ENCODE results near the gene PPY.

Gene PPY

GRCh38 chr17:43916385-43916784, 25.9 kb downstream of the PPY start:
- peak; percentile 8 for DNase-seq
- Histone ChIP-seq H3F3A (ENCODE audit: insufficient read depth, low read length) (peaks cover 2% of the 10 kb centered on the region; the same call in 1 of the 2 replicates), H3K79me2 (ENCODE audit: low read length) (no peaks in the 10 kb centered on the region), H3K36me3 (replicated peaks; ENCODE audit: insufficient read depth, low read length) (no peaks in the 10 kb centered on the region), H4K20me1 (ENCODE audit: insufficient read depth, low read length) (no peaks in the 10 kb centered on the region), H3K4me3 (ENCODE audit: low read length) (peak overlapping the region; percentile 65), H3K27me3 (replicated peaks; ENCODE audit: insufficient read depth, low read length) (no peaks in the 10 kb centered on the region), H3K9ac (ENCODE audit: low read length) (peak overlapping the region; percentile 43; the same call in 1 of the 2 replicates), H3K4me2 (ENCODE audit: low read depth, low read length) (peak overlapping the region; percentile 56), H3K4me1 (ENCODE audit: low read length) (no peaks in the 10 kb centered on the region), H2AFZ (ENCODE audit: low read length) (peak overlapping the region; percentile 37), H3K9me2 (replicated peaks; ENCODE audit: insufficient read depth, low read length) (no peaks in the 10 kb centered on the region), H3K9me3 (replicated peaks; ENCODE audit: insufficient read depth, low read length) (no peaks in the 10 kb centered on the region), H3K27ac (ENCODE audit: low read length) (peak overlapping the region; percentile 49; the same call in 1 of the 2 replicates)
- TF ChIP-seq CTCF (IDR thresholded peaks at IDR 0.05; ENCODE audit: low read length) (peak; percentile 25), EZH2phosphoT487 (IDR thresholded peaks at IDR 0.05; ENCODE audit: low read length) (no peak)

GRCh38 chr17:43915559-43915958, 26.7 kb downstream of the PPY start:
- Histone ChIP-seq H4K20me1 (ENCODE audit: insufficient read depth, low read length) (no peaks in the 10 kb centered on the region), H3K9me2 (replicated peaks; ENCODE audit: insufficient read depth, low read length) (no peaks in the 10 kb centered on the region), H3K4me3 (ENCODE audit: low read length) (no peak overlapping the region), H3K9ac (ENCODE audit: low read length) (no peak overlapping the region), H3K9me3 (replicated peaks; ENCODE audit: insufficient read depth, low read length) (no peaks in the 10 kb centered on the region), H3F3A (ENCODE audit: insufficient read depth, low read length) (peaks cover 2% of the 10 kb centered on the region; the same call in 1 of the 2 replicates), H3K27ac (ENCODE audit: low read length) (no peak overlapping the region), H2AFZ (ENCODE audit: low read length) (no peak overlapping the region), H3K4me2 (ENCODE audit: low read depth, low read length) (no peak overlapping the region; the same call in 1 of the 2 replicates), H3K27me3 (replicated peaks; ENCODE audit: insufficient read depth, low read length) (no peaks in the 10 kb centered on the region), H3K36me3 (replicated peaks; ENCODE audit: insufficient read depth, low read length) (no peaks in the 10 kb centered on the region), H3K4me1 (ENCODE audit: low read length) (no peaks in the 10 kb centered on the region), H3K79me2 (ENCODE audit: low read length) (no peaks in the 10 kb centered on the region)
- DNase-seq, result no peak
- TF ChIP-seq CTCF (IDR thresholded peaks at IDR 0.05; ENCODE audit: low read length) (no peak), EZH2phosphoT487 (IDR thresholded peaks at IDR 0.05; ENCODE audit: low read length) (no peak), EZH2 (optimal IDR thresholded peaks at IDR 0.05; ENCODE audit: low read depth, low read length) (no peak)

- no peak for TF ChIP-seq EZH2phosphoT487 (IDR thresholded peaks at IDR 0.05; ENCODE audit: low read length)
- TF ChIP-seq EZH2 (optimal IDR thresholded peaks at IDR 0.05; ENCODE audit: low read depth, low read length), result no peak
- TF ChIP-seq CTCF (IDR thresholded peaks at IDR 0.05; ENCODE audit: low read length), result no peak
- Histone ChIP-seq H4K20me1 (ENCODE audit: insufficient read depth, low read length) (no peaks in the 10 kb centered on the region), H3K4me1 (ENCODE audit: low read length) (no peaks in the 10 kb centered on the region), H3K9me2 (replicated peaks; ENCODE audit: insufficient read depth, low read length) (no peaks in the 10 kb centered on the region), H3K4me3 (ENCODE audit: low read length) (no peak overlapping the region), H3K4me2 (ENCODE audit: low read depth, low read length) (no peak overlapping the region), H3F3A (ENCODE audit: insufficient read depth, low read length) (peaks cover 2% of the 10 kb centered on the region; the same call in 1 of the 2 replicates), H3K9ac (ENCODE audit: low read length) (no peak overlapping the region), H3K27me3 (replicated peaks; ENCODE audit: insufficient read depth, low read length) (no peaks in the 10 kb centered on the region), H3K27ac (ENCODE audit: low read length) (no peak overlapping the region), H3K9me3 (replicated peaks; ENCODE audit: insufficient read depth, low read length) (no peaks in the 10 kb centered on the region), H2AFZ (ENCODE audit: low read length) (no peak overlapping the region), H3K79me2 (ENCODE audit: low read length) (no peaks in the 10 kb centered on the region), H3K36me3 (replicated peaks; ENCODE audit: insufficient read depth, low read length) (no peaks in the 10 kb centered on the region)
- DNase-seq, result no peak
Observed at GRCh38 chr17:43914451-43914850, 27.8 kb downstream of the PPY start.

All from MM.1S (cell line).